HG03521 (cell line): ENCODE results near the gene XPR1.
"Not testable (repeated sequence)": the region's sequence is repeated elsewhere in the genome, so short reads cannot be mapped to it uniquely, and the experiment has no call there.

ENCODE experiments used
- ATAC-seq: cut with Tn5 transposase; IDR thresholded peaks from one replicate; pipeline ENCODE4 v1.9.1; 2021; ENCODE audit warnings: mild to moderate bottlenecking, moderate library complexity; ENCODE audit not compliant: unreplicated experiment

Gene XPR1

DNA sequence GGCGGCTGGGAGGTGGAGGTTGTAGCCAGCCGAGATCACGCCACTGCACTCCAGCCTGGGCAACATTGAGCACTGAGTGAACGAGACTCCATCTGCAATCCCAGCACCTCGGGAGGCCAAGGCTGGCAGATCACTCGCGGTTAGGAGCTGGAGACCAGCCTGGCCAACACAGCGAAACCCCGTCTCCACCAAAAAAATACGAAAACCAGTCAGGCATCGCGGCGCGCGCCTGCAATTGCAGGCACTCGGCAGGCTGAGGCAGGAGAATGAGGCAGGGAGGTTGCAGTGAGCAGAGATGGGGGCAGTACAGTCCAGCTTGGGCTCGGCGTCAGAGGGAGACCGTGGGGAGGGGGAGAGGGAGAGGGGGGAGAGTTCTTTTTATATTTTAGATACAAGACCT is 79.4 kb downstream of the XPR1 start:
- ATAC-seq: not testable (repeated sequence)

DNA sequence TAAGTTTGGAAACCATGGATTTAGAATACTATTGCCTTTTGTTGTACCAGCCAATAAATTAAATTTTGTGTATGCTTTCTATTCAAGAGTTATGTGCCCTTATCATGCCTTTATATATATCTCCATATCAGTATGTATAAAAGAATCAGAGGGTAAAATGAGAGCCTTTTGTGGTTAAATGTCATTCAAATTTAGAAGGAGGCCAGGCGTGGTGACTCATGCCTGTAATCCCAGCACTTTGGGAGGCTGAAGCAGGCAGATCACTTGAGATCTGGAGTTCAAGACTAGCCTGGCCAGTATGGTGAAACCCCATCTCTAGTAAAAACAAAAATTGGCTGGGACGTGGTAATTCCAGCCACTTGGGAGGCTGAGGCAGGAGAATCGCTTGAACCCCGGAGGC is 88.9 kb downstream of the XPR1 start:
- no peak for ATAC-seq

DNA sequence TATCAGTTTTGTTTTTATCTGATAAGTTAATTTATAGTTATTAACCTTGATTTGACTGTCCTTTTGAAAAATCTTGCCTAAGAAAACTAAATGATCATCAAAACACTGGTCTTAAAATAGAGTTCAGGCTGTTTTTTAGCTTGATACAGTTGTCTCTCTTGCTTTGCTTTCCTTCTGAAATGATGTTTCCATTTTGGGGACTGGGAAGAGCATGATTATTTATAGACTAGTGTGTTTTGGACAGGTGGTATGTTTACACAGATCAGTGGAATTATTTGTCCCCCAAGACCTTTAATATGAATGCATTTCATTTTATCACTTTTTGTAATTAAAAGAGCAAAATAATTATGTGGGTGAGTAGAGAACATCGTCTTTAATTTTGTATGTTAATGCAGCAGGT is 90.8 kb downstream of the XPR1 start:
- no peak for ATAC-seq

DNA sequence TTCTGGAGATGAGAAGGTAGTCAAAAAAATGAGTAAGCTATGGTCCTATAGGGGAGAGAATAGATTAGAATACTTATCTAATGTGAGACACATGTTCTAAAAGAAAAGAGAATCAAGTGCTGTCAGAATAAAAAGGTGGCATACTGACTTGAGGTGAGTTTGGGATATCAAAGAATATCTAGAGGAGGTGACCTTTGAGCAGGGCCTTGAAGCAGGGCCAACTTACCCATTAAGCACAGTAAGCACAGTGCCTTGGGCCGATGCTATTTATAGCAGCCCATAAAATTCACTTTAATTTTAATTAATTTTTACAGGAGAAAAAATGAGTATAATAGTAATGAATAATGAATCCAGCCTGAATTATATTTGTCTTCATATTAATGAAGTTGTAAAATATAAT is 92.2 kb downstream of the XPR1 start:
- no peak for ATAC-seq

DNA sequence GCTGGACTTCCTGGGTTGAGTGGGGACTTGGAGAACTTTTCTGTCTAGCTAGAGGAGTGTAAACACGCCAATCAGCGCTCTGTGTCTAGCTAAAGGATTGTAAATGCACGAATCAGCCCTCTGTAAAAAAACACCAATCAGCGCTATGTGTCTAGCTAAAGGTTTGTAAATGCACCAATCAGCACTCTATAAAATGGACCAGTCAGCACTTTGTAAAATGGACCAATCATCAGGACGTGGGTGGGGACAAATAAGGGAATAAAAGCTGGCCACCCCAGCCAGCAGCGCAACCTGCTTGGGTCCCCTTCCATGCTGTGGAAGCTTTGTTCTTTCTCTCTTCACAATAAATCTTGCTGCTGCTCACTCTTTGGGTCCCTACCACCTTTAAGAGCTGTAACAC is 94.2 kb downstream of the XPR1 start:
- not testable (repeated sequence) for ATAC-seq

DNA sequence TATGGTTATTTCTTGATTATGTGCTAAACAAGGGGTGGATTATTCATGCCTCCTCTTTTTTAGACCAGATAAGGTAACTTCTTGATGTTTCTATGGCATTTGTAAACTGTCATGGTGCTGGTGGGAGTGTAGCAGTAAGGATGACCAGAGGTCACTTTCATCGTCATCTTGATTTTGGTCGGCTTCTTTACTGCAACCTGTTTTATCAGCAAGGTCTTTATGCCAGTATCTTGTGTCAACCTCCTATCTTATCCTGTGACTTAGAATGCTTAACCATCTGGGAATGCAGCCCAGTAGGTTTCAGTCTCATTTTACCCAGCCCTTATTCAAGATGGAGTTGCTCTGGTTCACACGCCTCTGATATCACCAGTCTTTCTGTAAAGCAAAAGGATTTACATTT is 95.9 kb downstream of the XPR1 start:
- ATAC-seq: not testable (repeated sequence)

DNA sequence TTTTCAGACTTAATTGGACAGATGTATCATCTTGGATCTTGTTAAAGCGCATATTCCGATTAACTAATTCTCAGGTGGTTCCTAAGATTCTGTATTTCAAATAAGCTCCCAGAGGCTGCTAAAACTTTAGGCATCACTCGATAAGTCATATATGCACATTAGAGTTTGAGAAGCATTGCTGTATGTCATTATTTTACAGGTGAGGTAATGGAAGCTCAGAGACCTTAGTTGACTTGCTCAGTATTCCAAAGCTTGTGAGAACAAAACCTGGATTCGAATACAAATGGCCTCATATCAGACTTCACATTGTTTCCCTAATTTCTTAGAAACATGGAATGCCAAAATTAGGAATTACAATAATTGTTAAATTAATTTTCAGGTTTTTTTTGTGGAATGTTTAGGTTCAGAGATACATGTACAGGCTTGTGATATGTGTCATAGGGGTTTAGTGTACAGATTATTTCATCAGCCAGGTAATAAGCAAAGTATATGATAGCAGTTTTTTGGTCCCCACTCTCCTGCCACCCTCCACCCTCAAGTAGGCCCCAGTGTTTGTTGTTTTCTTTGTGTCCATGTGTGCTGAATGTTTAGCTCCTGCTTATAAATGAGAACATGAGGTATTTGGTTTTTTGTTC is 96.8 kb downstream of the XPR1 start:
- no peak for ATAC-seq

DNA sequence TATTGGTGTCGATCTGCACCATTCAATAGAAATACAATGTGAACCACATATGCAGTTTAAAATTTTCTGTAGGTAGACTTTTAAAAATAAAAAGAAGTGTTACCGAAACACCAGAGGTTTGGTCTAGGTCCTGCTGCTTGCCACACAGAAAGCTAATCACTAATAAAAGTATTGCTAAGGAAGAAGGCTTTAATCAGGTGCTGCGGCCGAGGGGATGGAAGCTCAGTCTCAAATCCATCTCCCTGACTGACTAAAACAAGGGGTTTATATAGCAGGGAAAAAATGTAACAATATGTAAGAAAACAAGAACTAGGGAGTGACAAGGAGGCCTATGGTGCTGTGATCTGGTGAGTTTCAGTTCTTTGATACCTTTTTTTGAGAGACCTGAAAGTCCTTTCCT is 99.3 kb downstream of the XPR1 start:
- ATAC-seq: no peak

DNA sequence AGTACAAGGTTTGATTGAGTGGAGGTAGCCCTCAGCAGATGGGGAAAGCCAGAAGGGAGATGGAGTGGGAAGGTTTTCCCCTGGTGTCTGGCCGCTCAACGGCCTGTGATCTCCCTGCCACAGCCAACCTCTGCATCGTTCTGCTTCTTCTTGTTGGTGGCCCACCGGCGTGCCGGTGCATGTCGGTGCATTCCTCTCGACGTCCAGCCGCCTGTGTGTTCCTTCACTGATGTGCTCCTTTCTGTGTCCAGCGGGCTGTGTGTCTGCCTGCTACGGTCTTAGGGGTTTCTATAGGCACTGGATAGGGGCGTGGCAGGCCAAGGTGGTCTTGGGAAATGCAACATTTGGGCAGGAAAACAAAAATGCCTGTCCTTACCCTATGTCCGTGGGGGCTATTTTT is 101.0 kb downstream of the XPR1 start:
- no peak for ATAC-seq

DNA sequence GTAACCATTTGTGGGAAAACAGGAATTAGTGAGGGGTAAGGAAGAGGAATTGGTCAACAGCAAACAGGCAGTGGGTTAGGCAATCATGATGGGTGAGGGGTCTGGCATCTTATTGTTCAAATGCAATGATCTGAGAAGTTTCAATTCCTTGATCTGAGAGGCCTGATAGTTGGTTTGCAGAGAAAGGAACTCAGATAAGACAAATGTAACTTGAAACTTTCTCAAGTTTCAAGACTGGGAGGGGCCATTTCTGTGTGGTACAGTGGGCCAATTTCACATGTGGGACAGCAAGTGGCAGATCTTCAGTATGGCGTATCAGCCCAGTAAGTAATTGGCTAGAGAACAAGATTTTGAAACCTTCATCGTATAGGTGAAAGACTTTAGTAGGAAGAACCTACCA is 102.5 kb downstream of the XPR1 start:
- ATAC-seq: no peak

DNA sequence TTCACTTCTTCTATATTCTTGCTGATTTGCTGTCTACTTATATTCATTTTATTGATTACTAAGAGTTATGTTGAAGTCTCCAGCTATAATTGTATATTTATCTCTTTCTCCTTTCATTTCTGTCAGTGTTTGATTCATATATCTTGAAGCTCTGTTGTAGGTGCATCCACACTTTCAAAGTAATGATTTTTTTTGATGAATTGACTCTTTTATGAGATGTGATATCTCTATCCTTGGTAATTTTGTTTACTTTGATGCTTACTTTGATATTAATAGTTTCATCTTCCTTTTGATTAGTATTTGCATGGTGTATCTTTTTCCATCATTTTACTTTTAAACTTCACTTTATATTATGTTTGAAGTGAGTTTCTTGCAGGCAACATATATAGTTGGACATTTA is 110.8 kb downstream of the XPR1 start:
- ATAC-seq: no peak

DNA sequence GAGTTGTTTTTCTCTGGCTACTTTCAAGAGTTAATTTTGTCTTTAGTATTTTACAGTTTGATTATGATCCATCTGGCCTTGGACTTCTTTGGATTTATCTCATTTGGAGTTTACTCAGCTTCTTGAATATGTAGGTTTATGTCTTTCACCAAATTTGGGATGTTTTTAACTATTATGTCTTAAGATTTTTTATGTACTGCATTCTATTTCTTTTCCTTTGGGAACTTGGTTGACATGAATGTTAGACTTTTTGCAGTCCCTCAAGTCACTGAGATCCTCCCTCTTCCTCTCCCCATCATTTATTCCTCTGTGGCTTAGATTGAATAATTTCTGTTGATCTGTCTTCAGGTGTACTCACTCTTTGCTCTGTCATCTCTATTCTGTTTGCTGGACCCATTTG is 112.0 kb downstream of the XPR1 start:
- no peak for ATAC-seq

DNA sequence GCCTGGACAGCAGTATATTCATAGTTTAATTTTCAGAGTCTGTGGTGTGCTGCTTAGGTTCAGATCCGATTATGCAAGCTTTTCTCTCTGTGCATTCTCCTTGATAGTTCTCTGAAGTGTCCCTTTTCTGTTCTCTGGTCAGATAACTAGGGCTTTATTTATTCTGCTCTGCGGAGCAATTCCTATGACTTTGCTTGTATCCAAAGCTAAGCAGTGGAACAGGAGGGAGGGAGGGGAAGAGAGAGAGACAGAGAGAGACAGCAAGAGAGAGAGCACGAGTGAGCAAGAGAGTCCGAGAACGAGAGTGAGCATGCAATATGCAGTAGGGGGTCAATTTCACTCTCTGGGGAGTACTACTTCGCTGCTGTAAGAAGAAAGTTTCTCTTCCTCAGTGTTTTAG is 113.3 kb downstream of the XPR1 start:
- ATAC-seq: no peak

DNA sequence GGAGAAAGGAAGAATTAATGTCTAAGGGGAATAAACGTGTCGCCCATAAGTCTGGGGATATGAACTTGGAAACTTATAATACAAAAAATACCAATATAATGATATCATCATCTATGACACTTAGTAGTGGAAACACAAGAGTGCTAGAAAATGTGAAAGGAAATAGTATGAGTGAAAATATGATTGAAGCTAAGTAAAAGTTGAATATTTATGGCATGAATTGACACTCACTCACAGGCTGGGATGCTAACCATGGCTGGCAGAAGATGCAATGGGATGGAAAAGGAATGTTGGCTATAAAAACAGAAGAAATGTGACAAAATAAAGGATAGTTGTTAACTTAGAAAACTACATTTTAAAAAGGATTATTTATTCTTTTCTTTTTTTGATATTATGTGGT is 120.1 kb downstream of the XPR1 start:
- no peak for ATAC-seq

DNA sequence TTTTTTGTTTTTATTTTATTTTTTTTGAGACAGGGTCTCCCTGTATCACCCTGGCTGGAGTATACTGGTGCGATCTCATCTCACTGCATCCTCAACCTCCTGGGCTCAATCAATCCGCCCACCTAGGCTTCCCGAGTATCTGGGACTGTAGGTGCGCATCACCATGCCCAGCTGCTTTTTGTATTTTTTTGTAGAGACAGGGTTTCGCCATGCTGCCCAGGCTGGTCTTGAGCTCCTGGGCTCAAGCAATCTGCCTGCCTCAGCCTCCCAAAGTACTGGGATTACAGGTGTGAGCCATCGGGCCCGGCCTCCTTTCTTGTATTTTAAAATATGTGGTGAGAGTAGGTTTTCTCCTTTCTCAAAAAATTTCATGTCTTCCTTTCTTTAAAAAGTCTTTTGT is 122.6 kb downstream of the XPR1 start:
- no peak for ATAC-seq

DNA sequence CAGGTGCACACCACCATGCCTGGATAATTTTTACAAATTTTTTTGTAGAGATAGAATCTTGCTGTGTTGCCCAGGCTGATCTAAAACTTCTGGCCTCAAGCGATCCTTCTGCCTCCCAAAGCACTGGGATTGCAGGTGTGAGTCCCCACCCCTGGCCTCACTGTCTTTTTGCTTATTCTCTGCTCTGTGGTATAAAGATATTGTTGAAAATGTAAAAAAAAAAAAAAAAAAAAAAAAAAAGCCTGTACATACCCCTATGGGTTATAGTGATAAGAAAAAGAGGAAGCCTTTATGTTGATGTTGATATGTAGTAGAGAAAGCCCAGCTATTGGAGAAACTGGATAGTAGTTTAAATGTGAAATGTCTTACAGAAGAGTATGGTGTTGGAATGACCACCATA is 125.8 kb downstream of the XPR1 start:
- no peak for ATAC-seq

DNA sequence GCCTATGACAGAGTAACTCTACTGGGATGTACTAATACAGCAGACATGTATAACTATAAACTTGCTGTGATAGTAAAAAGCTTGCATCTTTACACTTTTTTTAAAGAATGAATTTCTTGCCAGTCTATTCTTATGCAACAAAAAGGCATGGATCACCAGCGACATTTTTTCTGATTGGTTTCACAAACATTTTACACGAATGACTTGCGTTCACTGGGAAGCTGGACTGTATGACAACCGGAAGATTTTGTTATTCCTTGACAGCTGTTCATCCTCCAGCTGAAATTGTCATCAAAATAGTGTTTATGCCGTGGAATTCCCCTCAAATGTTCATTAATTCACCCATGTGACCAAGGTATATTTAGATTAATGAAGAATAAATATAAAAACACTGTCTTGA is 131.0 kb downstream of the XPR1 start:
- ATAC-seq: no peak

DNA sequence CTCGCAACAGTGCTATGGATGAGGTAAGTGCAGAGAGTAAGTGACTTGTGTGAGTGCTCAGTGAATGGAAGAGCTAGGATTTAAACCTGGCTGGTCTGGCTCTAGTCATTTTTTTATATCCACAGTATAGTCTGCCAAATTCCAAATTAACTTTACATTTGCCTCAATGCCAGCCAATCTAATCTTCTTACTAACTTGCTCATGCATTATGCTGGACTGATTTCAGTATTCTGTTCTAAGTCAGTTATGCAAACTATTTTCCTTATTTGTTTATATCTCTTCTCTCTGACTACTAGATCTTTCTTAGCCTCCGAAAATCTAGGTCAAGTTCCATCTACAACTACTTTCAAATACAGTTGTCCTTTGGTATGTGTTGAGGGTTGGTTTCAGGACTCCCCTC is 133.3 kb downstream of the XPR1 start:
- no peak for ATAC-seq

DNA sequence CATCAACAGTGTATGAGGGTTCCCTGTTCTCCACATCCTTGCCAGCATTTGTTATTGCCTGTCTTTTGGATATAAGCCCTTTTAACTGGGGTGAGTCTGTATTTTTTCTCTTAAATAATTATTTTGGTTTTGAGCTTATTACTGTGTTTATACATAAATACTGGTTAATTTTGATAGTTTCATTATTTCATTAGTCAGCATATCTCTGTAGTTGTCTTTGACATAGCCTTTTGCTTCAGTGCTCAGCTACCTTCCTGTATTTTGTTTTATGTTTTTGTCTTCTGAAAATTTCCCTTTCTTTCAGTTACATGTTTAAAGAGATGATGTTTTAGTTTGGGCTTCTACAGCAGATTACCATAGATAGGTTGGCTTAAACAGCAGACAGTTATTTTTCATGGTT is 138.1 kb downstream of the XPR1 start:
- no peak for ATAC-seq

DNA sequence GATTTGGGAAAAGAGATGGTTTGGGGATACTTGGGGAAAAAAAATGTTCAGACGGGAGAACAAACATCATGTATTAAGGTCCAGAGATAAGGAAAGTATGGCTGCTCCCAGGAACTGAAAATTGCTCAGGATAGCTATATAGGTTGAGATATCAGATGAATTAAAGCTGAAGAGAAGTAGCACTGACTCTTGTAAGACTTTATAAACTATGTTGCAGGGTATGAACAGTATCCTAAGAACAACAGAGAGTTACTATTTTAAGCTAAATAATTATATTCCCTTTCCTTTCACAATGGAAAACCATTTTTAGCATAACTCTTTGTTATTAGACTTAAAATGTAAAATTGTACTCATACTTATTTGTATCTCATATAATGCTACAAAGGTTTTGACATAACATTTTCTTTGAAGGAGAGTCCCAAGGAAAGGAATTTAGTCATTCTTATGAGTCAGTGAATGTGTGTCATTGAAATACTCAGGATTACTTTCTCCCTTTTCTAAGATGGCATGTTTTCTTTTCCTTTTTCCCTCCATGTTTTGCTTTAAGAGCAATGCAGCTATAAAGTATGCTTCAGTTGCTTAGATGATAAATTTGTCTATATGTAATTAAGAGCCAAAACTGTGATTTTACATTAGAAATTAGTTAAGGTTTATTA is 141.5 kb downstream of the XPR1 start:
- ATAC-seq: no peak

DNA sequence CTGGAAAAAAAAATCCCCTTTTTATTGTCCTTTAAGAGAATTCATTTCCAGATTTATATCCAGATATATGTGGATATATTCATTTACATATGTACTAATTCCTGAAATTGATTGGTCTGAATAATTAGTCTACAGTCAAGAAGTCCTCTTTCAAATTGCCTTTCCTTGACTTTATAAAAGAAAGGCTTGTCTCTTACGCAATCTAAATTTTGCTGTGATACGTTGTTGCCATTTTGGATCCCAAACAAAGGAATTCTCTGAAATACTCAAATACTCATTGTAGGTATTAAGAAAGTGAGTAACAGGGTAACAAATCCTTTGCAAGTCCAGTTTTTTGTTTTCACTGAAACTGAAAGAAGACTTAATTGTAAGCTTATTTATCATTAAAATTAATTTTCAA is 144.0 kb downstream of the XPR1 start:
- ATAC-seq: no peak

DNA sequence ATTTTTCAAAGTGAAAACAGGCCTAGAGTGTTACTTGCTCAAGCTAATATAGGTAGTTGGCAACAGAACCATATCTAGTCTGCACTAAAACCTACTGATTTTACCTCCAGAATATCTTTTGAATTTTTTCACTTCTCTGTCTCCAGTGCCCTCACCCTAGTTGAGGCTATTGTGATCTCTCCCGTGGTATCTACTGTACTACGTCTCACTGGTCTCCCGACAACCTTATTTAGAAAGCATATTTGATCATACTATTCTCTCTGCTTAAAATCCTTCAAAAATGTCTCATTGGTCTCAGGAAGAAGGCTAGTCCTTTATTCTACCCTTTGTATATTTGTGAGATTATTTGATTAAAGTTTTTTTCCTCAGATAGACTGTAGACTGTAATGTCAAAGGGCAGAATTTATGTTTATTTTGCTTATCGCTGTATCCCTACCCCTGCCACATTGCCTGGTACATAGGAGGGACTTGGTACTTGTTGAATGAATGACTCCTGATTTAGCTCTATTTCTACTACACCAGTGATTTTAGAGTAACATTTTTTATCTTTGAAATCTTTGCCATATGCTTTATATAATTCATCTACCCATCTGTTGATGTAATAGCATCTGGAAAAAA is 145.4 kb downstream of the XPR1 start:
- ATAC-seq: no peak
